GM18505 (cell line): Measurements from ENCODE around the gene GPR158.

Experiments used
- ATAC-seq: cut with Tn5 transposase; IDR thresholded peaks from one replicate; pipeline ENCODE4 v1.9.1; 2021; ENCODE audit not compliant: unreplicated experiment
- POLR2A ChIP-seq: IDR thresholded peaks from 4 replicates; pipeline ENCODE4 v1.6.1; 2011; ENCODE audit warnings: borderline replicate concordance; ENCODE audit not compliant: insufficient read depth, insufficient read length; ENCODE audit errors: extremely low read depth

The GPR158 gene

DNA sequence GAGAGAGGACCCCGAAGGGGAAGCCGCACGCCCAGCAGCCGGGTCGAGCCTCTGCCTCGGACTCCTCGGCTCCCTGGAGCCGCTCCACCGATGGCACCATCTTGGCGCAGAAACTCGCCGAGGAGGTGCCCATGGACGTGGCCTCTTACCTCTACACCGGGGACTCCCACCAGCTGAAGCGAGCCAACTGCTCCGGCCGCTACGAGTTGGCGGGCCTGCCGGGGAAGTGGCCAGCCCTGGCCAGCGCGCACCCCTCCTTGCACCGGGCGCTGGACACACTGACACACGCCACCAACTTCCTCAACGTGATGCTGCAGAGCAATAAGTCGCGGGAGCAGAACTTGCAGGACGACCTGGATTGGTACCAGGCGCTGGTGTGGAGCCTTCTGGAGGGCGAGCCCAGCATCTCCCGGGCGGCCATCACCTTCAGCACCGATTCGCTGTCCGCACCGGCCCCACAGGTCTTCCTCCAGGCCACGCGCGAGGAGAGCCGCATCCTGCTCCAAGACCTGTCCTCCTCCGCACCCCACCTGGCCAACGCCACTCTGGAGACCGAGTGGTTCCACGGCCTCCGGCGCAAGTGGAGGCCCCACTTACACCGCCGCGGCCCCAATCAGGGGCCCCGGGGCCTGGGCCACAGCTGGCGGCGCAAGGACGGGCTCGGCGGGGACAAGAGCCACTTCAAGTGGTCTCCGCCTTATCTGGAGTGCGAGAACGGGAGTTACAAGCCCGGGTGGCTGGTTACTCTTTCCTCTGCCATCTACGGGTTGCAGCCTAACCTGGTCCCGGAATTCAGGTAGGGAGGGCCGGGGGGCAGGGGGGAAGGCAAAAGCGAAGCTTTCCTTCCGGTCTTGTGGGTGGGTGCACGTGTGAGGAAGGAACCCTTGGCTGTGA is 973 bp downstream of the GPR158 start:
- no peak for ATAC-seq
- no peak for TF ChIP-seq POLR2A

DNA sequence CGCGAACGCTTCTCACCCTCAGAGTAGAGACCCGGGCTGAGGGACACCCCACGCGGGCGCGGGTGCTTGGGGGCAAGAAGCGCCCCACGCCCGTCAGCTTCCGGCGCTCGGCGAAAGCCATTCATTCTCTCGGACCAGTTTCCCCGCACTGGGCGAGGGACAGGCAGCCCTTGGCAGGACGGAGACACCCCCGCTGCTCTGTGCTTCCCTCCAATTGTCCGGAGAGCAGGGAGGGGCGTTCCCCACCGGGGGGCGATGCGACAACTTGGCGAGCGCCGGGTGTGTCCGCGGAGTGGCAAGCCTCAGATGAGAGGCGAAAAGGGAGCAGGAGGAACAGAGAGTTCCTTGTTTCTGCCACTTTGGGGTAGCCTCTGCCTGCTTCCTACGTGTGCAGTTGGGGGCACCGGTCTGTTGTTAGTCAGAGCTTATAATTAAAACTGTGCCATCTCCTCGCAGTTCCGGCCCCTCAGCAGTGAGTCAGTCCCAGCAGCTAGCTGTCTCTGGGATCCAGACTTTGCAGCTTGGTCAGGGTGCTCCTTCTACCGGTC is 1.7 kb downstream of the GPR158 start:
- TF ChIP-seq POLR2A: no peak
- no peak for ATAC-seq

DNA sequence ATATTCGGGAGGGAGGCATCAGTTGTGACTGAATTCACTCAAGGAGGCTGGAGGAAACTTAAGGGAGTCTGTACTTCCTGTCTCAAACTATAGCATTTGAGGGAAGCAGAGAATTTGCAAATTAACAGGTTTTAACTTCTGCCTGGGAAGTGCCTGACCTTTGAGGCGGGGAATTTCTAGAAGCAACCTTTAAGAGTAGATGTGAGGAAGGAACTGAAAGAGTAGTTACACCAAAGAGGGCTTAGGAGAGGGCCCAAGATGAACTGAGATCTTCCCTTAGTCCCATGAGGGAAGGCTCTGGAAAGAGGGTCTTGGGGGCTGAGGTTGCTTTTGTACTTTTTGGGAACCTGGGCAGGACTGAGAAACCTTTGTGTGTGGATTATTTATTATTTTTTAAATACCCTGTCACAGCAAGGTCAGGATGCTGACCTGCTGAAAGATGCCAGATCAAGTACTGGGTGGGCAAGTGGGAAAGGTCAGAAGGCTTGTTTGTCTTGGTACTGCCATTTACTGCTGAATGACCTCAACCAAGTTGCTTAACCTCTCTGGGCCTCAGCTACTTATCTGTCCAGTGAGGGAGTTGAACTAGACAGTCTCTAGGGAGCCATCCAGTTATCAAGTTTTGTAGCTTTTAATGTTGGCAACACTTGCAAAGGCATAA is 2.4 kb downstream of the GPR158 start:
- no peak for TF ChIP-seq POLR2A
- ATAC-seq: no peak

DNA sequence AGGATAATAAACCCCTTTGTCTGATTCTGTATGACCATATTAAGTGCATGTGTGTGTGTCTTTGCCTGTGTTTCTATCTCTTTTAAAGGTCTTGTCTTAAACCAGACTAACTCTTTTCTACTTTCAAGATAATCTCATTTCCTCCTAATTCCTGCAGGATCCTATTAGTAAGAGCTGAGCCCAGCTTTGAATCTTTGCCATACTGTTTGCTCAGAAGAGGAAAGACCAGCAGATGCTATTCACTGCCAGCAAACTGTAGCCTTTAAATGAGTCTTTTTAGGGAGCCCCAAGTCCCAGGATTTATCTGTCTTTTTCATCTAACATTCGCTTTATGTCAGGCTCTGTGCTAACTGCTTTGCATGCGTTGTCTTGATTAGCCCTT is 2.9 kb downstream of the GPR158 start:
- ATAC-seq: no peak
- TF ChIP-seq POLR2A: no peak

DNA sequence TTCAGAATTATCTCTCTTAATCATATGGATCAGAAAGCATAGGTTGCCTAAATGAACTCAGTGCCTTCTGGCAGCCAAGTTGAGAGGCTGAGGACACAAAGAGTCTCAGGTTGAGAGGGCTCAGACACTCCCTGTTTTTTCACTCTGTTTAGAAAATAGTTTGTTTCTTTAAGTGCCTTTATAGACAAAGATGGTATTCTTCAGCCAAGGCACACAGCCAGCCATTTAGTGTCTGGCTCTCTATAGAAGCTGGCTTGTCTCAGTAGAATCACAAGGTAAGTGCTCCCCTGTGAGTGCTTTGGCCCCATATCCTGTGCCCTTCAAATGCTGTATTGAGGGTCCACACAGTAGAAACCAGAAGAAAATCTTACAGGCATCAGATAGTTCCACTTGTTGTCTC is 3.6 kb downstream of the GPR158 start:
- TF ChIP-seq POLR2A: no peak
- ATAC-seq: no peak

DNA sequence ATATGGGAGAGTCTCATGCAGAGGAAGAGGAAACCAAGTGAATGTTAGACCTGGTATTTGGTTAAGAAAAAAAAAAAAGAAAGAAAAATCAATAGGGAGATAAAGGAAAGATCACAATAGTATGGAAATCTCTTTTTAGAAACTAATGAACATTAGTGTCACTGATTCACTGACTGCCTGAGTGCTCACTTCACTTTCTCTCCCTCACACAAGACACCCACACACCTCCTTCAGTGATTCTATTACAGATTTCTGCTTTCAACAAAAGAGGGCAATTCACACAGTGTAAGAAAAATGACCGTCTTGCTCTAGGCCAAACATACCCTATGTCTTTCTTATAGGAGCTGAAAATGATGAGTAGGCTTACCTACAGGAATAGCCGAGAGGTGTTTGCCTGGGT is 6.0 kb downstream of the GPR158 start:
- no peak for ATAC-seq
- TF ChIP-seq POLR2A: no peak

DNA sequence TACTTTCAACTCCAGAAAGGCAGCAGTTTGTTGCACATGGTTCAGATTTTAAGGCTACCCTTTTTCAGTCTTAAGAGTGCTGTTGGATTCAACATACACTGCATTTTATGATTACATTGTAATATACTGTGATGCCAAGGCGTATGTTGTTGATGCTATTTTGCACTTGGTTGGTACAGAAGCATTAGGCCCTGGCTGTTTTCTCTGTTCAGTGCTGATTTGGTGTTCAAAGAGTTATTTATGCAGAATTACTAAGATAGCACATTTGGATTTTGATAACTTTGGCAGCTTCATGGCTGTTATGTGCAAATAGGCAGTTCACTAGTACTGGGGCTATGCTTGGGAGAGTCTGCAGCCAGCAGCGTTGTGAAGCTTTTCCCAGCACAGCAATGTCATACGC is 7.8 kb downstream of the GPR158 start:
- no peak for ATAC-seq
- TF ChIP-seq POLR2A: no peak

DNA sequence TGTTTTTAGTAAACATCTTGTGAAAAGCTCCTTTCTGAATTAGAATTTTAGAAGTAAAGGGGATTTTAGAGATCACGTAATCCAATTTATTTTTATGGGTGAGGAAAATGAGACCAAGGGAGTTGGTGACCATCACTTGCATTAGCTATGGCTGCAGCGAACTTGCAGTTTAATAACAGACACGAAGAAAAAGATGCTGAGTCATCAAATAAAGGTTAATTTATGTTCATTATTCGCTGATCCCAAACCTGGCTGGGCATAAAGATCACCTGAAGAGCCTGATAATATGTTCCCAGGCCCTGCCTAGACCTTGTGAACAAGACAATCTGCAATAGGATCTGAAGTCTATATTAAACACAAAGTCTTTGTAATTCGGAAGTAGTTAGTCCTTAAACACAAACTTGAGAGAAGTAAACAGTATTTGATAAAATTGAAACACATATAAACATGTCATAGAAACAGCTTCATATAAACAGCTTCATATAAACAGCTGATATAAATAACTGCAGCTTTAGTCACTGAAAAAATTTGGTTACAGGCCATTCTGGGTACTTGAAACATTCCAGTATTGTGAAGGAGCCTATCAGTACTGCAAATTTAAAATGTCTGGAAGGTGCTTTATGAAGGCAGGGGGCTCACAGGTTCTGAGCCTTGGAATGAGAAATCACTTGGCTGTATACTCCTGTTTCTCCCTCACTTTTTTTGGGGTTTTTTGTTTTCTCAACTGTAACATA is 16.5 kb downstream of the GPR158 start:
- ATAC-seq: no peak
- TF ChIP-seq POLR2A: no peak

DNA sequence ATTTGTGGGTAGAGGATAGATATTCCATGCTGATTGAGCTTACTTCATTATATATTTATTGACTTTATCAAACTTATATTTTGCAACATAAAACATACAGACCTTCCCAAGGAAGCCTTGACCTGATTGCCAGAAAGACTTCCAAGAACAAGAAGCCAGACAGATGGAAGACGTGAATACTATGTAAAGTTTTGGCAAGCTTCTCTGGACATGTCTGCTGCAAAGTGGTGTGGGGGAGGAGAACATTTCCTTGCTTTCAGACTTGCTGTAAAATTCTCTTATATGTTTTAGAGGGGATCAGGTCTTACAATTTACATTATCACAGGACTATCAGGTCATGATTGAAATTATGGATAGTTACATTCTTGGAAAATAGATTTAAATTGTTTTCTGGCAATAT is 23.4 kb downstream of the GPR158 start:
- no peak for ATAC-seq
- no peak for TF ChIP-seq POLR2A

DNA sequence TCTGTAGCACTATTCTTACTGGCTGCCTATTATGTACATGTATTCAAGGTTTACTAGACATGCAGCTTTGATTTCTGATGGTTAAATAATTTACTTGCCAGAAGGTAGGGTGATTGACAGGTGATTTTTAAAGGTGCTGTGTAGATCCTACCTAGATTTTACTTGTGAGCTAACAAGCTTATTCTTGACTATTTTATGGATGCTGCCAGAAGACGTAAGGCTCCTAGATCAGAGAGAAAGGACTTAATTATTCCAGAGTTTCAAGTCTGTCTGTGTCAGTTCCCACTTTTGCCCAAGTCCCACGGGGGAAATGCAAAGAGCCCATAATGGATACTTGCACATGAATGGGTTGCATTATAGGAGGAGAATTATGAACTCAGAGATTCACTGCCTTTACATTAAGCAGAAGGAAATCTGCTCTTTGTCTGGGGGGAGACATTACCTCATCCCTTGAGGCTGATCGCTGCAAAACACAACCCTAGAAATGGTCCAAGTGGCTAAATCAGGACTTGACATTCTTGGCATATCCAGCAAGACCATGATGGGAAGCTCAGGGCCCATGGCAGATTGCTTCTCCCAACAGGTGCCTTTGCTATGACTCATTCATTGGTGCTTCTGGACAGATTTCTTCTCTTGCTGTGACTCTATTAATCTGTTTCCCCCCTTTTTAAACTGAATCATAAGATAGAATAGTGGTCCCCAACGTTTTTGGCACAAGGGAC is 32.1 kb downstream of the GPR158 start:
- no peak for ATAC-seq
- no peak for TF ChIP-seq POLR2A

DNA sequence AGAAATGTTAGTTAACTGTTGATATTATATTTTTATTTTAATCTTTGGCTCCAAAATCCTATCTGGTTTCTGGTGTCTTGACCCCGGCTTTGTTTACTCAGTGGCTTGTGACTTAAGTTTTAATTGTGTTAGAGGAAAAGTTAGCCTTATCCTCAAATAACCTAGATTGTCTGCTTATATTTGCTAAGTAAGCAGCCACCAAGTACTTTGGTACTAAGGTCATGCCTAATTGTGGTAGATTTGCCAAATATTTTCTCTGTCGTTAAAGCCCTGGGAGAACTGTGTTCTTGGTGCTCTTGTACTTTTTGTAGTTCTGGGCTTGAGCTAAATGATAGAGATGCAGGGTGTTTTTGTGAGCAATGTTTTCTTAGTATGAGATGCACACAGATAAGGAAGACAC is 34.8 kb downstream of the GPR158 start:
- no peak for ATAC-seq

DNA sequence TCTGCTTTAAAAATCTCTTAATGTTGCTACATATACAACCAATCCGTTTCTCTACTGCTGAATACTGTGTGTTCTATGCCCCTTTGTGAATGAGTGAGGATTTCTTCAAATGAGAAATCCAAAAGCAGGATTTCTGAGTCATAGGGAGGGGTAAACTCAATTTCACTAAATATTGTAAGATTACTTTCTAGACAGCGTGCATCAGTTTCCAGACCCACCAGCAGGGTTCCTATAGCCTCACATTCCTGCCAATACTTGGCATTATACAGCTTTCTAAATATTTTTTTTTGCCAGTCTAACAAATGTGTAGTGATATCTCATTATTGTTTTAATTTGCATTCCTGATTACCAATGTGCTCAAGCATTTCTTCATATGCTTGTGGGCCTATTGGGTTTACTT is 35.5 kb downstream of the GPR158 start:
- no peak for ATAC-seq
- TF ChIP-seq POLR2A: no peak

More for the DNA sequence above, 34.8 kb downstream of the GPR158 start:
- no peak for TF ChIP-seq POLR2A

DNA sequence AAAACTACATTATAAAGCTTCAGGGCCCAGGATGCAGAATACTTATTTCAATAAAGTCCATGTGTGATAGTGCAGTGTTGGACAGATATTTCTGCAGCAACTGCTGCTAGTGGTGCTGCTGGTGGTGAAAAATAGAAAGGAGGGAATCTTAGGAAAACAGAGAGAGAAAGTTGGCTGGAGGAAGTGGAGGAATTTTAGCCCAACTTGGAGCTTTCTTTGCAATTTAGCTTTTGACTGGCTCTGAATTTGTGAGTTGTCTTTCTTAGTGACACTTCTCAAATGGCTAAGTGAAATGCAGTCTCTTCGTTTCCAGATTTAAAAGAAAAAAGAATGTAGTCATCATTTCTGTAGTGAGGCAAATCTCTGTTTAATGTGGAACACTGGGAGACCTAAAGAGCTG is 45.4 kb downstream of the GPR158 start:
- TF ChIP-seq POLR2A: no peak
- ATAC-seq: no peak
